Measurements from ENCODE around the gene CDKN2D.

Gene CDKN2D

GRCh38 chr19:10520652-10521318, 48.0 kb downstream of the CDKN2D start:
- in situ Hi-C loops (cut with MboI; ENCODE audit: low sequenced_read_pairs, unreplicated experiment) = no loop called here
- TF ChIP-seq CTCF (IDR thresholded peaks at IDR 0.05; ENCODE audit: borderline replicate concordance, control extremely low read depth, extremely low read depth, insufficient read depth, missing control alignments) = no peak
- no peak for DNase-seq (ENCODE audit: low spot score)

GRCh38 chr19:10519421-10519820, 49.4 kb downstream of the CDKN2D start:
- no peak for DNase-seq (ENCODE audit: low spot score)
- TF ChIP-seq CTCF (IDR thresholded peaks at IDR 0.05; ENCODE audit: borderline replicate concordance, control extremely low read depth, extremely low read depth, insufficient read depth, missing control alignments) = no peak
- in situ Hi-C loops (cut with MboI; ENCODE audit: low sequenced_read_pairs, unreplicated experiment) = no loop called here

GRCh38 chr19:10518444-10519361, 50.1 kb downstream of the CDKN2D start:
- TF ChIP-seq CTCF (IDR thresholded peaks at IDR 0.05; ENCODE audit: borderline replicate concordance, control extremely low read depth, extremely low read depth, insufficient read depth, missing control alignments) = no peak
- in situ Hi-C loops (cut with MboI; ENCODE audit: low sequenced_read_pairs, unreplicated experiment) = no loop called here
- DNase-seq (ENCODE audit: low spot score) = peak; percentile 60

GRCh38 chr19:10517760-10518443, 50.9 kb downstream of the CDKN2D start:
- no peak for TF ChIP-seq CTCF (IDR thresholded peaks at IDR 0.05; ENCODE audit: borderline replicate concordance, control extremely low read depth, extremely low read depth, insufficient read depth, missing control alignments)
- peak; percentile 45 for DNase-seq (ENCODE audit: low spot score)
- in situ Hi-C loops (cut with MboI; ENCODE audit: low sequenced_read_pairs, unreplicated experiment) = no loop called here

GRCh38 chr19:10517361-10517759, 51.4 kb downstream of the CDKN2D start, which contains the start of gene S1PR5:
TSS of gene S1PR5 (minus strand) at chr19:10517447. CDS start at chr19:10515011, 2,436 bp downstream.
- in situ Hi-C loops (cut with MboI; ENCODE audit: low sequenced_read_pairs, unreplicated experiment) = no loop called here
- DNase-seq (ENCODE audit: low spot score) = peak; percentile 45

More at GRCh38 chr19:10517361-10517759, 51.4 kb downstream of the CDKN2D start, which contains the start of gene S1PR5:
- TF ChIP-seq CTCF (IDR thresholded peaks at IDR 0.05; ENCODE audit: borderline replicate concordance, control extremely low read depth, extremely low read depth, insufficient read depth, missing control alignments) = no peak

Data from GM13976 (cell line).